Measurements from ENCODE around the gene CLPX.

The CLPX gene

DNA sequence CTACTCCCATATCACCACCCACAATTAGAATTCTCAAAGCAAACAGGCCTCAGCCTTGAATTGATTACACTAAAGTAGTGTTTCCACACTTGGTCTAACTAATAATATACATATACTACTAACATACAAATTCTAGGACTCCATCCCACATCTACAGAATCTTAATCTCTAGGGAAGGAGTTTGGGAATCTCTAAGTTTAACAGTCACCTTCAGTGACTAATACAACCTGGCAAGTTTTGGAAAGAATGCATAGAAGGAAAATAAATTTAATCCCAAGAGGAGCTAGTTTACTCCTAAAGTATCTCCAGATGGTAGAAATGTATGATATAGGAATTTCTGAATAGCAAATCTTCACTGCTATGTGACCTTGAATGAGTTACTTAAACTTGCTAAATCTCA, 9.1 kb downstream of the CLPX start:
- Histone ChIP-seq H3K27me3 (ENCODE audit: control insufficient read depth, insufficient read depth, low read length, poor library complexity, severe bottlenecking) (no peaks in the 10 kb centered on the region), H3K4me3 (ENCODE audit: insufficient read depth, low read depth, low read length) (no peak overlapping the region), H3K9me3 (ENCODE audit: control insufficient read depth, low read length) (no peaks in the 10 kb centered on the region), H3K27ac (ENCODE audit: insufficient read depth, low read depth, low read length, poor library complexity, severe bottlenecking) (no peak overlapping the region), H3K4me1 (ENCODE audit: control insufficient read depth, insufficient read depth, low read length) (no peaks in the 10 kb centered on the region), H3K36me3 (ENCODE audit: control insufficient read depth, insufficient read depth, low read length) (peaks cover 20% of the 10 kb centered on the region)

DNA sequence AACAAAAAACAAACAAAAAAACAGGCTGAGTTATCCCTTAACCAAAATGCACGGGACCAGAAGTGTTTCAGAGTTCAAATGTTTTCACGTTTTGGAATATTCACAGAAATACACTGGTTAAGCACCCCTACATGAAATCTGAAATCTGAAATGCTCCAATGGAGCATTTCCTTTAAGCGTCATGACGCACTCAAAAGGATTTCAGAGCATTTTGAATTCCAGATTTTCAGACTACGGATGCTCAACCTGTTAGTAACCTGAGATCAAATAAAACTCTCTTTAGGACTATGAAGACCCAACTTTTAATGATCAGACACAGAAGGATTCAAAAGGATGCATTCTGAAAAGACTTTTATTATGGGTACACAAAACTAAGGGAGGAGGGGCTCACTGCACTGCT, 9.6 kb downstream of the CLPX start:
- peaks cover 20% of the 10 kb centered on the region for H3K36me3 ChIP-seq (ENCODE audit: control insufficient read depth, insufficient read depth, low read length)
- WGBS, 2 experiments: 95 to 96% methylated on average over 5 of the region's 5 CpGs
- no peaks in the 10 kb centered on the region for H3K4me1 ChIP-seq (ENCODE audit: control insufficient read depth, insufficient read depth, low read length)

DNA sequence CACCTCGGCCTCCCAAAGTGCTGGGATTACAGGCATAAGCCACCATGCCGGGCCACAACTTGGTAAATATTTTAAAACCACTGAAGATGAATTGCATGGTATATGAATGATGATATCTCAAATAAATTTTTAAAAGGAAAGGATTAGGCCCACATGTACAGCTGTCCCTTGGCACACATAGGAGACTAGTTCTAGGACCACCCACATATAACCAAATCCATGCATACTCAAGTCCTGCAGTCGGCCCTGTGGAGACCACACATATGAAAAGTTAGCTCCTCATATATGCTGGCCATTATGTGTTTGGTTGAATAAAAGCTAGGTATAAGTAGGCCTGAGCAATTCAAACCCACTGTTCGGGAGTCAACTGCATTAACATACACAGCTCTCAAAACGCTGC, 10.6 kb downstream of the CLPX start:
- no peak overlapping the region for H3K4me3 ChIP-seq (ENCODE audit: insufficient read depth, low read depth, low read length)
- no peaks in the 10 kb centered on the region for H3K4me1 ChIP-seq (ENCODE audit: control insufficient read depth, insufficient read depth, low read length)
- 95 to 100% methylated on average over 3 to 4 of the region's 5 CpGs for WGBS, 2 experiments
- H3K27ac ChIP-seq (ENCODE audit: insufficient read depth, low read depth, low read length, poor library complexity, severe bottlenecking): no peak overlapping the region
- H3K27me3 ChIP-seq (ENCODE audit: control insufficient read depth, insufficient read depth, low read length, poor library complexity, severe bottlenecking): no peaks in the 10 kb centered on the region
- H3K9me3 ChIP-seq (ENCODE audit: control insufficient read depth, low read length): no peaks in the 10 kb centered on the region
- H3K36me3 ChIP-seq (ENCODE audit: control insufficient read depth, insufficient read depth, low read length): peaks cover 20% of the 10 kb centered on the region

More for the DNA sequence above, 9.6 kb downstream of the CLPX start:
- Histone ChIP-seq H3K9me3 (ENCODE audit: control insufficient read depth, low read length) (no peaks in the 10 kb centered on the region), H3K27ac (ENCODE audit: insufficient read depth, low read depth, low read length, poor library complexity, severe bottlenecking) (no peak overlapping the region), H3K27me3 (ENCODE audit: control insufficient read depth, insufficient read depth, low read length, poor library complexity, severe bottlenecking) (no peaks in the 10 kb centered on the region), H3K4me3 (ENCODE audit: insufficient read depth, low read depth, low read length) (no peak overlapping the region)

DNA sequence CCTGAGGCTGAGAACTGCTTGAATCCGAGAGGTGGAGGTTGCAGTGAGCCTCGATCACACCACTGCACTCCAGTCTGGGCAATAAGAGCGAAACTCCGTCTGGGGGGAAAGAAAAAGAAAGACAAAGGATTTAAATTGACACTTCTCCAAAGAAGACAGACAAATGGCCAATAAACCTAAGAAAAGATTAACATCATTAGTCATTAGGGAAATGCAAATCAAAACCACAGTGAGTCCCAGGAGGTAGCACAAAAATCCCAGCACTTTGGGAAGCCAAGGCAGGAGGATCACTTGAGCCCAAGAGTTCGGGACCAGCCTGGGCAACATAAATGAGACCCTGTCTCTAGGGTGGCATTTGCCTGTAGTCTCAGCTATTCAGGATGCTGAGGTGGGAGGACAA, 12.6 kb downstream of the CLPX start:
- H3K36me3 ChIP-seq (ENCODE audit: control insufficient read depth, insufficient read depth, low read length): peaks cover 14% of the 10 kb centered on the region
- H3K27me3 ChIP-seq (ENCODE audit: control insufficient read depth, insufficient read depth, low read length, poor library complexity, severe bottlenecking): no peaks in the 10 kb centered on the region

DNA sequence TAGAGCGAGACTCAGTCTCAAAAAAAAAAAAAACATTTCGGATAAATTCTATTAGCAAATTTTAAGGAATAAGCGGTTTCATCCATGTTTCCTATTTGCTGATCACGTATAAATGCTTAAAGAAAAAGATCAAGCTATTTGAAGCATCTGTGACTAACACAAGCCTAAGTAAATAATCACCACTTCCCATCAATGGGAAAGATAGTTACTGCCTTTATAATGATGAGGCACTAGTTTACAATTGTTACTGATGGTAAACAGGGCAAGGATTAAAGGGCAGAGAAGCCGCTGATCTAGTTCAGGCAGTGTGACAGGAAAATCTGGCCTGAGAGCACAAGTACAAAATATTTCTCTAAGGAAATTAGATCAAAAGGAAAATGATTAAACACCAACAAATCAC, 13.7 kb downstream of the CLPX start:
- Histone ChIP-seq H3K27me3 (ENCODE audit: control insufficient read depth, insufficient read depth, low read length, poor library complexity, severe bottlenecking) (no peaks in the 10 kb centered on the region), H3K4me1 (ENCODE audit: control insufficient read depth, insufficient read depth, low read length) (no peaks in the 10 kb centered on the region), H3K4me3 (ENCODE audit: insufficient read depth, low read depth, low read length) (no peak overlapping the region), H3K9me3 (ENCODE audit: control insufficient read depth, low read length) (no peaks in the 10 kb centered on the region), H3K36me3 (ENCODE audit: control insufficient read depth, insufficient read depth, low read length) (peaks cover 4% of the 10 kb centered on the region), H3K27ac (ENCODE audit: insufficient read depth, low read depth, low read length, poor library complexity, severe bottlenecking) (no peak overlapping the region)
- WGBS, 2 experiments: 94 to 95% methylated on average over 5 of the region's 5 CpGs

More for the DNA sequence above, 12.6 kb downstream of the CLPX start:
- 93 to 95% methylated on average over 5 of the region's 5 CpGs for WGBS, 2 experiments
- Histone ChIP-seq H3K9me3 (ENCODE audit: control insufficient read depth, low read length) (no peaks in the 10 kb centered on the region), H3K4me3 (ENCODE audit: insufficient read depth, low read depth, low read length) (no peak overlapping the region), H3K27ac (ENCODE audit: insufficient read depth, low read depth, low read length, poor library complexity, severe bottlenecking) (no peak overlapping the region), H3K4me1 (ENCODE audit: control insufficient read depth, insufficient read depth, low read length) (no peaks in the 10 kb centered on the region)

DNA sequence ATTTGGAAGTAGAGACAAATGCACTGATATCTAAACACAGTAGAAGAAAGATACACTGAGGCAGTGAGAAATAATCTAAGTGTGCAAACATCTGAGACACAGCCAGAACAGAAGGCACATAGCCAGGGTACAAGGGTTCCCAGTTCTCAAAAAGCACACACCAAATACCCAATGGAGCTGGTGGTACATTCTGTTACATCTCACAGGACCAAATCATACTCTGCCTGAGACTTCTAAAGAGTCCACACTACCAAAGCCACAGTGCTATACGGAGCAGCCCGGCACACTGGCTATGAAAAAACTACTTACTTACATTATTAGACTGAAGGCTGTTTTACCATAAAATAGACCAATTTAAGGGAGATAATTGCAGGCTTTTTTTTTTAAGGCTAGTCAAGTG, 19.3 kb downstream of the CLPX start:
- Histone ChIP-seq H3K4me1 (ENCODE audit: control insufficient read depth, insufficient read depth, low read length) (no peaks in the 10 kb centered on the region), H3K27me3 (ENCODE audit: control insufficient read depth, insufficient read depth, low read length, poor library complexity, severe bottlenecking) (no peaks in the 10 kb centered on the region), H3K4me3 (ENCODE audit: insufficient read depth, low read depth, low read length) (no peak overlapping the region), H3K9me3 (ENCODE audit: control insufficient read depth, low read length) (no peaks in the 10 kb centered on the region), H3K36me3 (ENCODE audit: control insufficient read depth, insufficient read depth, low read length) (peaks cover 13% of the 10 kb centered on the region), H3K27ac (ENCODE audit: insufficient read depth, low read depth, low read length, poor library complexity, severe bottlenecking) (no peak overlapping the region)
- 98 to 100% methylated on average over 2 of the region's 2 CpGs for WGBS, 2 experiments

DNA sequence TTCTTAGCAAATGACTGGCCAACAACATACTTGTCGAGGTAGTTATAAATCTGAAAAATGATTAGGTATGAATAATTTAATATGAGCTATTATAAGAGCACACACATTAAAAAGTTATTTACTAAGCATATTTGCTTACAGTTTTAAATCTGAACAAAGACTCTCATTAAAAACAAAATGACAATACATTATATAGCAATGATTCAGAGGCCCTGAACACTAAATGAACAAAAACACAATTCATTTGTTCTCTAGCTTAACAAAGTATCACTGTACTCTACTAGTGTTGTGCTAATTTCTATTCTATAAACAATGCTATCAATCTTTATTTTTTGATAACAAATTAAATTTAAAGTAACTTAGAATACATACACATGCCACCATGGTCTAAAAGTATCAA, 21.0 kb downstream of the CLPX start:
- Histone ChIP-seq H3K27me3 (ENCODE audit: control insufficient read depth, insufficient read depth, low read length, poor library complexity, severe bottlenecking) (no peaks in the 10 kb centered on the region), H3K4me1 (ENCODE audit: control insufficient read depth, insufficient read depth, low read length) (no peaks in the 10 kb centered on the region), H3K27ac (ENCODE audit: insufficient read depth, low read depth, low read length, poor library complexity, severe bottlenecking) (no peak overlapping the region), H3K4me3 (ENCODE audit: insufficient read depth, low read depth, low read length) (no peak overlapping the region), H3K36me3 (ENCODE audit: control insufficient read depth, insufficient read depth, low read length) (peaks cover 16% of the 10 kb centered on the region), H3K9me3 (ENCODE audit: control insufficient read depth, low read length) (no peaks in the 10 kb centered on the region)
- WGBS, 2 experiments: no CpG with 5 or more reads among the region's 1 CpG

DNA sequence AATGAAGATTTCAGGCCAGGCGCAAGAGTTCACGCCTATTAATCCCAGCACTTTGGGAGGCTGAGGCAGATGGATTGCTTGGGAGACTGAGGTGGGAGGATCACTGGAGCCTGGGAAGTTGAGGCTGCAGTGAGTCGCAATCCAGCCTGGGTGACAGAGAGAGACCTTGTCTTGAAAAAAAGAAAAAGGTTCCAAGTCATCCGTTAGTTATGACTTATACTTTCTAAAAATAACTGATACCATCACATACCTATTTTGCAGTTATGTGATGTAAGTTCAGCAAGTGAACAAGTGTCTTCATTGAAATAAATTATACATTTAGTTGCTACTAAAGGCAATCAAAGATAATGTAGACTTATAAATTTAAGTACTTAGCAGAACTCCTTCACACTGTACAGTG, 22.1 kb downstream of the CLPX start:
- H3K9me3 ChIP-seq (ENCODE audit: control insufficient read depth, low read length): no peaks in the 10 kb centered on the region
- no peak overlapping the region for H3K4me3 ChIP-seq (ENCODE audit: insufficient read depth, low read depth, low read length)
- H3K36me3 ChIP-seq (ENCODE audit: control insufficient read depth, insufficient read depth, low read length): peaks cover 21% of the 10 kb centered on the region
- 93 to 96% methylated on average over 3 of the region's 4 CpGs for WGBS, 2 experiments
- no peak overlapping the region for H3K27ac ChIP-seq (ENCODE audit: insufficient read depth, low read depth, low read length, poor library complexity, severe bottlenecking)
- H3K4me1 ChIP-seq (ENCODE audit: control insufficient read depth, insufficient read depth, low read length): no peaks in the 10 kb centered on the region
- H3K27me3 ChIP-seq (ENCODE audit: control insufficient read depth, insufficient read depth, low read length, poor library complexity, severe bottlenecking): no peaks in the 10 kb centered on the region

DNA sequence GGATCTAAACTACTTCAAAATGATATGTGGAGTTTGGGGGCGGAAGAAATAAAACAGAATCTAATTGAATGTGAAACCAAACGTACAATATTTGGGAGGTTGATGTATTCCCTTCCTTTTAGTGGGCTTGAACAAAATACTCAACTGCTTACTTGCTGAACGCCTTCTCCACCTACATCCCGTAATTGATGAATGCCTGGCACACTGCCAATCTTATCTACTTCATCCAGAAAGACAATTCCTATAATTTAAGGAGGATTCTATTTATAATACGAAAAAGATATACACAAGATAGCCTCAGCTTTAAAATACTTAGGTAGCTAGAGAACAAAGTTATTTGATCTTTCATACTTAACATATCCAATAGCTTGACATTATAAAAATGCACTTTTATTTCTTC, 28.4 kb downstream of the CLPX start:
- H3K27ac ChIP-seq (ENCODE audit: insufficient read depth, low read depth, low read length, poor library complexity, severe bottlenecking): no peak overlapping the region
- 94 to 100% methylated on average over 4 to 5 of the region's 5 CpGs for WGBS, 2 experiments
- no peaks in the 10 kb centered on the region for H3K9me3 ChIP-seq (ENCODE audit: control insufficient read depth, low read length)
- peaks cover 36% of the 10 kb centered on the region for H3K36me3 ChIP-seq (ENCODE audit: control insufficient read depth, insufficient read depth, low read length)
- H3K27me3 ChIP-seq (ENCODE audit: control insufficient read depth, insufficient read depth, low read length, poor library complexity, severe bottlenecking): no peaks in the 10 kb centered on the region
- H3K4me1 ChIP-seq (ENCODE audit: control insufficient read depth, insufficient read depth, low read length): no peaks in the 10 kb centered on the region
- no peak overlapping the region for H3K4me3 ChIP-seq (ENCODE audit: insufficient read depth, low read depth, low read length)

DNA sequence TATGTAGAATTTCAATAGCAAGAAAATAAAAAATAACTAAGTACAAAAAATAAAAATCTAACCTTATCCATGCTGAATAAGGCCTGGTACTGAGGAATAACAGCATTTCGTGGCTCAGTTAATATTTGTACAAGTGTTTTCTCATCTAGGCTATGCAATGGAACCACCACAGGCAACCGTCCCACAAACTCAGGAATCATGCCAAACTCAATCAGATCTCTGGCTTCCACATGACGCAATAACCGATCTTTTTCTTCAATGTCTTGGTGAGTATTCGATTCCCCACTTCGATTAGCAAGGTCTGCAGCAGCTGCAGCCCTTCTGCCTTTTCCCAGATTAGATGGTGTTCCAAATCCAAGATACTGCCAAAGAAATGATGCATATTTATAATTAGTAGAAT, 30.4 kb downstream of the CLPX start:
- peaks cover 38% of the 10 kb centered on the region for H3K36me3 ChIP-seq (ENCODE audit: control insufficient read depth, insufficient read depth, low read length)
- no peak overlapping the region for H3K27ac ChIP-seq (ENCODE audit: insufficient read depth, low read depth, low read length, poor library complexity, severe bottlenecking)
- no peaks in the 10 kb centered on the region for H3K4me1 ChIP-seq (ENCODE audit: control insufficient read depth, insufficient read depth, low read length)
- H3K27me3 ChIP-seq (ENCODE audit: control insufficient read depth, insufficient read depth, low read length, poor library complexity, severe bottlenecking): no peaks in the 10 kb centered on the region
- no peaks in the 10 kb centered on the region for H3K9me3 ChIP-seq (ENCODE audit: control insufficient read depth, low read length)
- 96 to 98% methylated on average over 6 of the region's 6 CpGs for WGBS, 2 experiments
- H3K4me3 ChIP-seq (ENCODE audit: insufficient read depth, low read depth, low read length): no peak overlapping the region

DNA sequence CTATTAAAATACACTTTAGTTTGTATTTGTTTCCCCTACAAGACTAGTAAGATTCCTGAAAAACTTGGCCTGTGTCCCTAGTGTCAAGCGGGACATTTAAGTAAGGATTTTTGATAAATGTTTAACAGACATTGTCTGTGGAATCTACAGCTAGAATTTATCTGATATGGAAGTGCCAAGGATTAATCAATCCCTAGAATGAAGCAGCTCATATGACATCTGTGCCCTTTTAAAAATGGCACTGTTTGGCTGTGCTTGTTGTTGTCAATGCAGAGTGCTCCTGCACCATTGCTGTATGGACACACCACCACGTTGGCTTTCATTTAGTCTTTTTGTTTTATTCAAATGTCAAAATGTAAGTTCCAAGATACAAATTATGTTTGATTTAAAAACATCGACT, 37.2 kb downstream of the CLPX start:
- Histone ChIP-seq H3K9me3 (ENCODE audit: control insufficient read depth, low read length) (no peaks in the 10 kb centered on the region), H3K27me3 (ENCODE audit: control insufficient read depth, insufficient read depth, low read length, poor library complexity, severe bottlenecking) (no peaks in the 10 kb centered on the region), H3K4me1 (ENCODE audit: control insufficient read depth, insufficient read depth, low read length) (no peaks in the 10 kb centered on the region), H3K4me3 (ENCODE audit: insufficient read depth, low read depth, low read length) (no peak overlapping the region), H3K27ac (ENCODE audit: insufficient read depth, low read depth, low read length, poor library complexity, severe bottlenecking) (no peak overlapping the region), H3K36me3 (ENCODE audit: control insufficient read depth, insufficient read depth, low read length) (peaks cover 7% of the 10 kb centered on the region)
- 94 to 100% methylated on average over 3 of the region's 3 CpGs for WGBS, 2 experiments

All from ectodermal cell (in vitro differentiated cells).